CD4-positive, alpha-beta T cell treated with Interleukin-17A for 1 hour (primary cell): ENCODE measurements around the gene ABCB8.

Source experiments
- DNase-seq: peaks from one replicate; pipeline ENCODE4 v3.0.0-alpha.2; 2020

The ABCB8 gene

GRCh38 chr7:151028131-151028947 is at the start of gene ABCB8:
TSS of gene ABCB8 (plus strand) at chr7:151028450. CDS start at chr7:151028516, 66 bp downstream.
- peak; percentile 100 for DNase-seq

- DNase-seq = no peak
These were observed 48.4 kb upstream of the ABCB8 start for GRCh38 chr7:150979713-150980390.

DNA sequence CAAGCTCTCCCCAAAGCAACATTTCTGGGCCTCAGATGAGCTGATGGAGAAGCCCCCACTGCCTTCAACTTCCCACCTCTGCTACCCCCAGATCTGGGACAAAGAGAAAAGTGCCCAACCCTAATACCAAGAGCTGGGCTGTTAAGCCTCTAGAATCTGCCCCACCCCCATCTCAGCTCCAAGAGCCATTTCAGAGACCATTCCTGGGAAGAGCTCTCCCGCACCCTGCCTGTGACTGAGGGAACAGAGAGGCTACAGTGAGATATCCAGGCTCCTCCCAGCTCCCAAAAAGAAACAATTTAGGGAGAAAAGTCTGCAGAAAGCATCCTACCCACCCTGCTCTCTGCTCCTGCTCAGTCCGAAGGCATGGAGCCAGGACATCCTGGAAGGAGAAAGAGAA is 47.6 kb upstream of the ABCB8 start:
- no peak for DNase-seq

GRCh38 chr7:150981644-150982043 is 46.6 kb upstream of the ABCB8 start:
- no peak for DNase-seq

- no peak for DNase-seq
These were observed 45.9 kb upstream of the ABCB8 start for GRCh38 chr7:150982351-150982750.

DNA sequence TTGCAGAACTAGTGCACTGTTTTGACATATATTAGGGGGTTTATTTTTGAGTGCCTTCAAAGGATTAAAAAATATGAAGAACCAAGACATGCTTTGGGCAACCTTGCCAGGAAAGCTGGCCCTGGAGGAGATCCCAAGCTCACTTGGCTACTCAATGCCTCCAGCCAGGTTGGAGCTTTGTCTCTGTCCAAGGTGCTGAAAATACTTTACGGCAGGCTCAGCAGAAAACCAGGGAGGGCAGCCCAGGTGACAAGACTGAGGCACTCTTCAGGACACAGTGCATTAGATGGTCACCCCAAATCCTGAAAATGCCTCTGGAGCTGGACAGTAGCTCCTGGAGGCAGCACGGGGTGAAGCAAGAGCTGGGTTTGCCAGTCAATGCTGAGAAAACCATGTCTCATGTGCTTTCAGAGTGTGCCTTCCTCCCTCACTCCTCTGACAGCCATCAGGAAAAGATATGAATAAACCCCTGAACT is 44.3 kb upstream of the ABCB8 start:
- DNase-seq = peak; percentile 58

- peak; percentile 69 for DNase-seq
These were observed 42.1 kb upstream of the ABCB8 start for GRCh38 chr7:150986099-150986512.

DNA sequence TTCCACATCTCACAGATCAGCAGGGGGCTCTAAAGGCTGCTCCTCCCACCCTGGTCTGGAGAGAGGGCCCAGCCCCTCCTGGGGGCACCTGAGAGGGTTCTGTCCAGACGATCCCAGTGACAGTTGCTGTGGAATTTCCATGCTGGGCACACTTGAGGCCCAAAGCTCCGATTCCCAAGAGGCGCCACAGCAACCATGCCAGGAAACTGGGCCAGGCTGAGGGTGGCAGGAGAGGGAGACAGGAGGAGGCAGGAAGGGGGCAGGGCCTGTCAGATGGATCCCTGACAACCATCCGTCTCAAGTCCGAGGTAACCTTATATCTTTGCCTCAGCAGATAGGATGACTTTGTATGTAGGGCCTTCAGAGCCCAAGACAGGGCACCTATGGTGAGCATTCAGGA is 41.7 kb upstream of the ABCB8 start:
- DNase-seq = no peak

GRCh38 chr7:150988230-150989226 is 39.7 kb upstream of the ABCB8 start:
- DNase-seq = peak; percentile 78

DNA sequence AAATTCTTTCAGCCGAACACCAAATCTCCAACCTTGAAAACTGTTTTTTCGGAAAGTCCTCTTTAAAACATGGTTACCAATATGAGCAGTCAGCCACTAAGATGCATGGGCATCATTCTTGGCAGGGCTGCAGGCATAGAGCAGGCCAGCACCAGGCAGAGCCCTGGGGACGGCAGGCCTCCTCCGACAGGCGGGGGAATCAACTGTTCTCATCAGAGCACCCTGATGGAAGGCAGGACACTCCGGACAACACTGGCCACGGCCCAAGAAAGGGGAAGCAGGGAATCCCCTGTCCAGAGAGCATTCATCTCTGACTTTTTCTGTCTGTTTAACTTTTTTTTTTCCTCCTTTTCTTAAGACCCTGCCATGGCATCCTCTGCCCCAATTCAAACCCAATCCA is 38.8 kb upstream of the ABCB8 start:
- no peak for DNase-seq

- DNase-seq = no peak
These were observed 37.6 kb upstream of the ABCB8 start, which contains the start of gene NOS3 for GRCh38 chr7:150990416-150991186. TSS of gene NOS3 (plus strand) at chr7:150991017. CDS start at chr7:150993804, 2,787 bp downstream.

- DNase-seq = no peak
These were observed 36.1 kb upstream of the ABCB8 start for GRCh38 chr7:150992051-150992640.

GRCh38 chr7:150992833-150993302 is 35.4 kb upstream of the ABCB8 start:
- peak; percentile 37 for DNase-seq

- no peak for DNase-seq
These were observed 34.7 kb upstream of the ABCB8 start for GRCh38 chr7:150993511-150993910.

DNA sequence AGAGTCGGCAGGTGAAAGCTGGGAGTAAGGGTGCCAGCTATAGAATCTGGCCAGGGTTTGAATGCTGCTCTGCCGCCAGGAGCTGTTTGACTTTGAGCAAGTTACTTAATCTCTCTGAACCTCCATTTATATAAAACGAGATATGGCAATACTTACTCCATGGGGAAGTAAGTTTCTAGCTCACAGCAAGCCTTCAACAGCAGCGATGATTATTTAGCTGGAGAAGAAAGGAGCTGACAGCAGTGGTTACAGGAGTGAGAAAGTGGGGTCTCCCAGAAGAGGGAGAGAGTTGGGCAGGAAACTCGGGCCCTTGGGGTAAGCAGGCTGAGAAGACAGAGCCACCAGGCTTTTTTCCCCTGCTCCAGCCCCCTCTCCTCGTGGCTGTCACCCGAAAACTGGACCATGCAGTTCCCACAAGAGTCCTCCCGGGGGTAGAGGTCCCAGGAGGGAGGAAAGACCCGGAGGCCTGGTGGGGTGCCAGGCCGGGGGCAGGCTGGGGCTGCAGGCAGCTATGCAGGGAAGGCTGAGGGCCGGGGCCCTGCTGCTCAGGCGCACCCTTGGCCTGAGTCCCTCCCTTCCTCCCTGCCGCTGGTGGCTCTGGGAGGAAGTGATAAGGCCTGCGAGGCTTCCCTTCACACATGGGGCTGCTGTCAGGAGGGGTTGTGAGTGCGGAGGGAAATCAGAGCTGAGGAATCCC is 34.0 kb upstream of the ABCB8 start:
- DNase-seq = no peak

GRCh38 chr7:150994838-150995510 is 33.3 kb upstream of the ABCB8 start:
- no peak for DNase-seq

DNA sequence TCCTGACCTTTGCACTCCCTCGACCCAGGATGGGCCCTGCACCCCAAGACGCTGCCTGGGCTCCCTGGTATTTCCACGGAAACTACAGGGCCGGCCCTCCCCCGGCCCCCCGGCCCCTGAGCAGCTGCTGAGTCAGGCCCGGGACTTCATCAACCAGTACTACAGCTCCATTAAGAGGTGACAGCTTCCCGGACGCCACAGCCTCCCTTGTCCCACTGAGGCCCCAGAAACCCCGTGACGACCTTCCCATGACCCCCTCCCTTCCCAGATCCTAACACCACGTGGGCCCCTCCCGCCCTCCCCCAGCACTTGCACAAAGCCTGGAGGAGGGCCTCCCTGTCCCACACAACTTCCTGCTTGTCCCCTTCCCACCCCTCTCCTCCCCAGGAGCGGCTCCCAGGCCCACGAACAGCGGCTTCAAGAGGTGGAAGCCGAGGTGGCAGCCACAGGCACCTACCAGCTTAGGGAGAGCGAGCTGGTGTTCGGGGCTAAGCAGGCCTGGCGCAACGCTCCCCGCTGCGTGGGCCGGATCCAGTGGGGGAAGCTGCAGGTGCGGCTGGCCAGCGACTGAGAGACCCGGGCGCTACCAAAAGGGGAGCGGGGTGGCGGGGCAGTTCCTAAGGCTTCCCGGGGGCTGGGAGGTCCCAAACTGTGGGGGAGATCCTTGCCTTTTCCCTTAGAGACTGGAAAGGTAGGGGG is 31.7 kb upstream of the ABCB8 start:
- DNase-seq = no peak

- DNase-seq = no peak
These were observed 31.2 kb upstream of the ABCB8 start for GRCh38 chr7:150997075-150997511.

DNA sequence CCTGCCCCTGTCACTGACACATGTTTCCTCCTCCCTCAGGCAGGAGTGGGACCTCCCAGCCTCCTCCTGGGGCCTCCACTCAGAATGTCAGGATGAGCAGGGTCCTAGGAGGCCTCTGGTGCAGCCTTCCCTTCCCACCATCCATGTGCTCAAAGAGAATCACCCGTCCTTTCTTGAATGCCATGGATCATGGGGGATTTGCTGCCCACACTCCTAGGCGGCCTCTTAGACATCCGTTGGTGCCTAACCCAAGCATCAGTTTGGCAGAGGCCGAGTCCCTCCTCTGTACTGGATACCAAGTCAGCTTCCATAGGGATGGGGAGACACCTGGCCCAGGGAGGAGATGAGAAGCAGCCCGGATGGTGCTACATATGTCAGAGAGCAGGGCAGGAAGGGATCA is 30.4 kb upstream of the ABCB8 start:
- no peak for DNase-seq
